GM18519 (cell line): ENCODE measurements around the gene ADM2.
"Not testable (repeated sequence)": the region's sequence is repeated elsewhere in the genome, so short reads cannot be mapped to it uniquely, and the experiment has no call there.

Source experiments
- ATAC-seq: cut with Tn5 transposase; IDR thresholded peaks from one replicate; pipeline ENCODE4 v1.9.1; 2021; ENCODE audit warnings: mild to moderate bottlenecking, moderate library complexity; ENCODE audit not compliant: unreplicated experiment, low FRiP score

Gene ADM2

DNA sequence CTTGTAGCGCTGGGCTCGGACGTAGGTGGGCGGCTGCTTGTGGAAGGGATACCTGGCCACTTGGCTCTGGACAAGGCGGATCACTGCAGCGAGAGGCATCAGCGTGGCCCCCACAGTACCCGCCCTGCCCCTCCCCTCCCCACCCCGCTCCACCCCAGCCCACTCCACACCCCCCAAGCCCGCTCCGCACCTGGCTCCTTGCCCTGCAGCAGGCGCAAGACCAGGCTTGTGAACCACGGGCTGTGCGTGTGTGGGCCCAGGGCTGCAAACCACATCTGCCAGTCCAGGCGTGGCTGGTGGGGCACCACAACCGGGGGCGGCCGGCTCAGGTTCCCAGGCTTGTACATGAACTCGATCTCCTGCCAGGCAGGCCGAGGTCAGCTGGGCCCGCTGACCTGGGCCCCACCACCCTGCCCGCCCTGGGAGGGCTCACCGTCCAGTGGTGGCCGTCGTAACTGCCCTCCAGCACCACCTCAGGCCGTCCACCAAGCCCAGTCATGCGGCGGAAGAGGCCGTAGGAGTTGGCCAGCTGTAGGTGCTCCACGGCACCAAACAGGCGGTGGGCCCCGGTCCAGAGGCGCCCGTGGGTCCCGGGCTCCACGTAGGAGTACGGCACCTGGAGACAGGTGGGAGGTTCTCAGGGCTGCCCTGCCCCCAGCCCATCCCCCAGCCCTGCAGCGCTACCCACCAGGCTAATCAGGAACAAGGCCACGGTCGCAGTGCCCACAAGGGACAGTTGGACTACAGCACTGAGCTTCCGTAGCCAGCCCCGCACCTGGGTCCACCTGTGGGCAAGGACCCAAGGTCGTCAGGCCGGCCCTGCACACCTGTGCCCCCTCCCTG, 23.2 kb downstream of the ADM2 start:
- ATAC-seq: no peak

GRCh38 chr22:50505276-50505775, 24.0 kb downstream of the ADM2 start:
- ATAC-seq: no peak

GRCh38 chr22:50505776-50506610, 24.6 kb downstream of the ADM2 start:
- ATAC-seq: no peak

DNA sequence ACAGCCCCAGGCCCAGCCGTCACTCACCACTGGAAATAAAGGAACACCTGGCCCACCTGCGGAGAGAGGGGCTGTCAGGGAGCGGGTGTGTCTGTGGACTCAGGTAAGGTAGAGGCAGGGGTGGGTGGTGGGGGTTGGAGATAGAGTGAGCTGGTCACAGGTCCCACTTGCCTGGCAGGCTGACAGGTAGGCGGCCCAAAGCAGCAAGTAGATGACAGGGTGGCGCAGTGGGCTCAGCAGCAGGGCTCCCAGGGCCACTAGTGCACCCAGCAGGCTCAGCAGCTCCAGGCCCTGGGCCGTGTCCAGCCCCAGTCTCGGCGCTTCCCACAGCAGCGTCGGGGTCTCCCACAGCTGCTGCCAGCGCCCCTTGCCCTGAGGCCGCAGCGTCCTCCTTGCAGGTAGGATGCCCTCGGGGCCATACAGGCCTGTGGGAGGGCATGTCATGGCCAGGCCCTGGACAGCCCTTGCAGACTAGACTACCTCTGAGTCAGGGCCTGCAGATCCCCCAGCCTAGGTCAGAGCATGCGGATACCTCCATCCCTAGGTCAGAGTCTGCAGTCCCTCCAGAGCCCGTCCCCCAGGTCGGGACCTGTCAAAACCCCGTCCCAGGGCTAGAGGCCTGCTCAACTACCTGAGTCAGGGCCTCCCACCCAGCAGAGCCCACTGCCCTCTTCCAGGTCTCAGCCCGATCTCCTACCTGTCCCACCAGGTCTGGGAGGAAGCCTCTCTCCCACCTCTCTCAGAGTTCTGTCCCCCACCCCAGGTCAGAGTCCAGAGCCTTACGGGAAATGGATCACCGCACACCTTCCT, 25.5 kb downstream of the ADM2 start:
- ATAC-seq: no peak

DNA sequence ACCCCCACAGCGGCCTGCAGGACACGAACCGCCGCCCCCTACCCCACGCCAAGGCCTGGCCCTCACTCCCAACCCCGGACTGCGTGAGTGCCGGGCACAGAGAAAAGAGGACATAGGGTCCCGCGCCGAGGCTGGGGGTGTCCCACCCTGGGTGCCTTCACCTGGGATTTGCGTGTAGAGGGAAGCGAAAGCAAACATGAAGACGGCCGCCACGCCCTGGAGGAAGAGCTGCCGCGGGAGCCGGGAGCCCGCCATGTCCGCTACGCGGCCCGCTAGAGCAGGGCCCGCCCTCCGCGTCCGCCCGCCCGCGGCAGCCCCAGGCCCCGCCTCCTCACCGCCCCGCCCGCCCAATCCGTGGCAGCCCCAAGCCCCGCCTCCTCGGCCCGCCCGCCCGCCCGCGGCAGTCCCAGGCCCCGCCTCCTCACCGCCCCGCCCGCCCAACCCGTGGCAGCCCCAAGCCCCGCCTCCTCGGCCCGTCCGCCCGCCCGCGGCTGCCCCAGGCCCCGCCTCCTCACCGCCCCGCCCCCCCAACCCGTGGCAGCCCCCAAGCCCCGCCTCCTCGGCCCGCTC, 26.2 kb downstream of the ADM2 start, which contains the start of gene LMF2:
Gene LMF2 (minus strand): TSS at position 282 of the 570 bp plus-strand sequence. CDS start 27 bp downstream, at position 255.
- no peak for ATAC-seq

GRCh38 chr22:50507991-50508884, 26.9 kb downstream of the ADM2 start, which contains the start of gene NCAPH2:
Gene NCAPH2, plus strand, starts transcription at chr22:50508224. Its CDS starts 114 bp downstream, at chr22:50508338.
- ATAC-seq: peak; percentile 46

DNA sequence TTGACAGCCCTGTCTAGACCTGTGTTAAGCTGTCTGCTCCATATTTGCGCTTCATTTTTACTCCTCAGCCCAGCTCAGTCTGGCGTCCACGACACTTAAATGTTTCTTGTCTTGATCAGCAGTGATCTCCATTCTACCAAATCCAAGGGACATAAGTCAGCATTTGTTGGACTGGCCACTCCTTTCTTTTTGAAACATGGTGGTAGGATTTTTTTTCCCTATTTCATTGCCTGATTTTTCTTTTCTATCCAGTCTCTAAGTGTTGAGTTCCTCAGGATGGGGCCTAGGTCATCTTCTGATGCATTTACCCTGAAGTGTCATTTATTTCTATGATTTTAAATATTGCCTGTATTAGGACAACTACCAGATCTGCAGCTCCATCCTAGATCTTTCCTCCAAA, 27.6 kb downstream of the ADM2 start:
- ATAC-seq: no peak

DNA sequence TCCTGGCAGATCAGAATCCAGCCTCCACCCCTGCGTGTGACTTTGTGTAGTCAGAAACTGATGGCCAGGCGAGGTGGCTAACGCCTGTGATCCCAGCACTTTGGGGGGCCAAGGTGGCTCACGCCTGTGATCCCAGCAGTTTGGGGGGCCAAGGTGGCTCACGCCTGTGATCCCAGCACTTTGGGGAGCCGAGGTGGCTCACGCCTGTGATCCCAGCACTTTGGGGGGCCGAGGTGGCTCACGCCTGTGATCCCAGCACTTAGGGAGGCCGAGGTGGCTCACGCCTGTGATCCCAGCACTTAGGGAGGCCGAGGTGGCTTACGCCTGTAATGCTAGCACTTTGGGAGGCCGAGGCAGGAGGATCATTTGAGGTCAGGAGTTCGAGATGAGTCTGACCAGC, 31.8 kb downstream of the ADM2 start:
- ATAC-seq: no peak

DNA sequence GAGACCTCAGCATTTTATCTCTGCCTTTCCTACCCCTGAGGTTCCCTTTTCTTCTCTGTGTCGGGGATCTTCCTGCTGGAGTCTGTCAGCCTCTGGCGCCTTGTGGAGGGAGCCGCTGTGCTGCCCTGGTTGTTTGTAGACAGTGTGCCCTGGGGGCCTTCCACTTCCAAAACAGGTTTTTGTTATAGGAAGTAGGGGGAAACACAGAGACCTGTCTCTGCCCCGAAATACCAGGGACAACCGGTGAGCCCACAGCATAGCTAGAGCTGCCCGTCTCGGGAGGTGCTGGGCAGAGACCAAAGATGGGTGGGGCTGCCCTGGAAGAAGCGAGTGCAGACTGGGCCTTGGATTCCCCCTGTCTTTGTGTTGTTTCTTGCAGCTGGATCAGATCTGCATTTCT, 34.7 kb downstream of the ADM2 start:
- ATAC-seq: no peak

GRCh38 chr22:50516891-50517290, 35.5 kb downstream of the ADM2 start:
- no peak for ATAC-seq

DNA sequence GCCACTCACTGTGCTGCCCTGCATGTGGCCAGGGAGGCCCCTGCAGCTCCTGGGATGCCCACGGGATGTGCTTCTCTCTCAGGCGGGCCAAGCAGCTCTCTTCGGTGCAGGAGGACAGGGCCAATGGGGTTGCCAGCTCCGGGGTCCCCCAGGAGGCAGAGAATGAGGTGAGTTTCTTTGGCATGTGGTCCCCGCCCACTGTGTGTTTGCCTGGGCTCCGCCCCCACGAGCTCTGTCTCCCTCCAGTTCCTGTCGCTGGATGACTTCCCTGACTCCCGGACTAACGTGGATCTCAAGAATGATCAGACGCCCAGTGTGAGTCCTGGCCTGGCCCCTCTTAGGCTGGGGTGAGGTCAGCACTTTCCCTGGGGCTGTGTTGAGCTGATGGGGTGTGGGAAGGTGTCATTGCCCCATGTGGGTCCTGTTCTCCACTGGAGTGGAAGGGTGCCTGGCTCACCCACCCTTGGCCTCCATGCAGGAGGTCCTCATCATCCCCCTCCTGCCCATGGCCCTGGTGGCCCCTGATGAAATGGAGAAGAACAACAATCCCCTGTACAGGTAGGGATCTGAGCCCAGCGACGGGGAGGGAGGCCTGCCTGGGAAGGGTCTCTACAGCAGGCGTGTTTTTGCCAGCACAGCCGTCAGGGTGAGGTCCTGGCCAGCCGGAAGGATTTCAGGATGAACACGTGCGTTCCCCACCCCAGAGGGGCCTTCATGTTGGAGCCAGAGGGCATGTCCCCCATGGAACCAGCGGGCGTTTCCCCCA, 36.3 kb downstream of the ADM2 start:
- no peak for ATAC-seq

DNA sequence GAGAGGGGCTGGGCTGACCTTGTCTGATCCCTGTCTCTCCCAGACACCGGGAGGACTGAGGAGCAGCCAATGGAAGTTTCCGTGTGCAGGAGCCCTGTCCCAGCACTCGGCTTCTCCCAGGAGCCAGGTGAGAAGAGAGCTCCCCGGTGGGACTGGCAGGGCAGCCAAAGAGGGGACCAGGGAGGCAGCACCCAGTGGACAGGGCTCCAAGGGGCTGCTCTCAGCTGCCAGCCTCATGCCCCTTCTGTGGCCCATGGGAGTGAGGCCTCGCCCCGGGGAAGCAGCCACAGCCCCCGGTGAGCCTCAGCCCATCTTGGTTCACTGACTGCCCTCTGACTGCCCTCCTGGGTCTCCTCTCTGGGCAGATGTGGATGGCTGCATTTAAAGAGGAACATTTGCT, 37.3 kb downstream of the ADM2 start:
- ATAC-seq: no peak

- ATAC-seq: no peak
These were observed 37.8 kb downstream of the ADM2 start for GRCh38 chr22:50519151-50519550.

DNA sequence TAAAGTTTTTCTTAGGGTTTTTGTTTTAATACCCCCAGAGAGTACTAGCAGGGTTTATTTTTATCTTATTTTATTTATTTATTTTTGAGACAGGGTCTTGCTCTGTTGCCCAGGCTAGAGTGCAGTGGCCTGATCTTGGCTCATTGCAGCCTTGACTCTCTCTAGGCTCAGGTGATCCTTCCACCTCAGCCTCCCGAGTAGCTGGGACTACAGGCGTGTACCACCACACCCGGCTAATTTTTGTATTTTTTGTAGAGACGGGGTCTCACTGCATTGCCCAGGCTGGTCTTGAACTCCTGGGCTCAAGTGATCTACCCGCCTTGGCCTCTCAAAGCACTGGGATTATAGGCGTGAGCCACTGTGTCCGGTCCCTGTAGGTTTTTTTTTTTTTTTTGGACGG, 38.8 kb downstream of the ADM2 start:
- not testable (repeated sequence) for ATAC-seq

GRCh38 chr22:50520826-50521453, 39.6 kb downstream of the ADM2 start:
- no peak for ATAC-seq

- ATAC-seq: no peak
These were observed 40.4 kb downstream of the ADM2 start for GRCh38 chr22:50521710-50522109.

GRCh38 chr22:50522208-50522805, 41.0 kb downstream of the ADM2 start:
- no peak for ATAC-seq
